Stimulated activated CD4-positive, alpha-beta T cell treated with anti-CD3 and anti-CD28 coated beads, TNF-alpha, amount 100 ng/mL, for 24 hours (primary cell): ENCODE measurements around the gene FREM3.
"Not testable (repeated sequence)": the region's sequence is repeated elsewhere in the genome, so short reads cannot be mapped to it uniquely, and the experiment has no call there.

Source experiments
- DNase-seq, 3 experiments: peaks; one replicate each; pipeline ENCODE4 v3.0.0-alpha.2; 2020; ENCODE audit warnings: low read depth in 3 of 3

The FREM3 gene

DNA sequence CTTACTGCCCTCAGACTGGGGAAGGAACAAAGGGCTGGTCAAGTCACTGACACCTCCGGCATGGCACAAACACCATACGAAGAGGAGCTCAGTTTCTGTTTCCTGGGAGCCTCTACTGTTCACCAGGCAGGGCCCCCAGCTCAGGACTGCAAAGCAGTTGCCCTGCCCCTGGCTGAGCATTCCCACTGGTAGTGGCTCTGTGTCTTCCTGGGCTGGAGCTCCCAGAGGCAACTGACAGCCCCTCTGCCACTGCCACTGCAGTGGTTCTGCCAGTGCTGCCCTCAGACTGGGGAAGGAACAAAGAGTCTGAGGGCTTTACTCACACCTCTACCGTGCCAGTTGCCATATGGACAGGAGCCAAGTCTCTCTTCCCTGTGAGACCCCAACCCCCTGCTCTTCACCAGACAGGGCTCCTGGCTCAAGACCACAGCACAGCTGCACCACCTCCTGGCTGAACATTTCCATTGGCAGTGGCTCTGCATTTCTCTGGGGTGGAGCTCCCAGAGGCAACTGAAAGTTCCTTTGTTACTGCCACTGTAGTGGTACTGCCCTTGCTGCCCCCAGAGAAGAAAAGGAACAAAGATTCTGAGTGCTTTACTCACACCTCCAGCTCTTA is 119.0 kb downstream of the FREM3 start:
- no peak for DNase-seq

DNA sequence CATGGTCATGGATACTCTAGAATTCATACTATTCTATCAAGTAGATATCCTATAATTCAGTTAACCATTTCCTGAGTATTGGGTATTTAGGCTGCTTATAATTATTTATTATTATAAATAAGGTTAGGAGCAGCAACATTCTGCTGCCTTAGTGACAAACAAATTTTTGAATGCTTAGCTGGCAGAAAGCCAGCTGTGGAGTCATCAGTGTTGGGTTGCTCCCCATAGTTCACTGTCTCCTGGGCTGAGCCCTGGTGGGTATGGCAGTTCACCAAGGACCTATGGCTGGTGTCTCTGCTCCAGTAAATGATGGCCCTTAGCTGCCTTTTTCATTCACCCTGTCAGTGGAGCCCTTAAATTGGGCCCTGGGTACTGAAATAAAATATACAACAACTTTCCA is 125.1 kb downstream of the FREM3 start:
- no peak for DNase-seq

GRCh38 chr4:143564472-143564871 is 136.0 kb downstream of the FREM3 start:
- DNase-seq, result no peak

GRCh38 chr4:143559757-143560147 is 140.7 kb downstream of the FREM3 start:
- DNase-seq, result peak in 2 of 3 experiments; percentile 11 to 33

- peak; percentile 27 to 64 (median 30) for DNase-seq
Observed at GRCh38 chr4:143558823-143559756, 141.4 kb downstream of the FREM3 start.

GRCh38 chr4:143558286-143558685 is 142.2 kb downstream of the FREM3 start:
- DNase-seq, result no peak

DNA sequence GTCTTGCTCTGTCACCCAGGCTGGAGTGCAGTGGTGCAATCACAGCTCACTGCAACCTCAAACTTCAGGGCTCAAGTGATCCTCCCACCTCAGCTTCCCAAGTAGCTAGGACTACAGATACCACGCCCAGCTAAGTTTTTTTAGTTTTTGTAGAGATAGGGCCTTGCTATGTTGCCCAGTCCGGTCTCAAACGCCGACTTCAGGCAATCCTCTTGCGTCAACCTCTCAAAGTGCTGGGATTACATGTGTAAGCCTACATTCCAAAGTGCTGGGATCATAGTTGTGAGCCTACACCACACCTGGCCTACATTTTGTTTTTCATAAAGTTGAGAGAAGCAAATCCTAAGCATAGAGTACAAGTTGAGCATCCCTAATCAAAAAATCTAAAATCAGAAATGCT is 144.8 kb downstream of the FREM3 start:
- DNase-seq, result no peak

DNA sequence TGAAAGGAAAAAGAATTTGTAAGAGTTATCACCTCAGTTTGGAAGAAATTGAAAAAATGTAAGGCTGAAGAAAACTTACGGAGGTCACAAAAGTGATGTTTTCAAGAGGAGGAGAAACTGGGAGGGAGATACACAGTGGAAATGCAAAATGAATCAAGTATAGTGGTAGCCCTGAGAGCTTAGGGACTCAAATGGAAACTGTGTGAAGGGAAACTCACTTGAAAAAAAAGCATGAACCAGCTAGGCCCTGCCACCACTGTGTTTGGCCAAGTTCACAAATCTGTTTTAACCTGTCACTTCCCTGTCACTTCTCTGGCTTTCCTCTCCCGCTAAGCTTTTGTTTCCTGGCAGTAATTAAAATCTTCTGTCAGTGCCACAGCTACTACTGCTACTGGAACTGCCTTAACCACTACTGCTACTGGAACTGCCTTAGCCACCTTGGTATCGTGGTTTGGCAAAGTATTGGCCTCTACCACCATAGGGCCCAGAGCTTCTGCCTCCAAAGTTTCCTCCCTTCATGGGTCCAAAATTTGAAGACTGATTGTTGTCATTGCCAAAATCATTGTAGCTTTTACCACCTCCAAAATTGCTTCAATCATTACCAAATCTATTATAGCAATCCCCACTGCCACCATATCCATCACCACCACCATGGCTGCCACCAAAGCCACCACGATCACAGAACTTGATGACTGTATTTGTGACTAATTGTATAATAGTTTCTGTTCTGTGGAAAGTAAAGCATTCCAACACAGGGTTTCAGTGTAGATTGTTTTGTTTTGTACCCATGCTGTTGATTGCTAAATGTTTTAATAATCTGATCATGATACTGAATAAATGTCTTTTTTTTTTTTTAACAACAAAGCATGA is 145.5 kb downstream of the FREM3 start:
- DNase-seq, result no peak

DNA sequence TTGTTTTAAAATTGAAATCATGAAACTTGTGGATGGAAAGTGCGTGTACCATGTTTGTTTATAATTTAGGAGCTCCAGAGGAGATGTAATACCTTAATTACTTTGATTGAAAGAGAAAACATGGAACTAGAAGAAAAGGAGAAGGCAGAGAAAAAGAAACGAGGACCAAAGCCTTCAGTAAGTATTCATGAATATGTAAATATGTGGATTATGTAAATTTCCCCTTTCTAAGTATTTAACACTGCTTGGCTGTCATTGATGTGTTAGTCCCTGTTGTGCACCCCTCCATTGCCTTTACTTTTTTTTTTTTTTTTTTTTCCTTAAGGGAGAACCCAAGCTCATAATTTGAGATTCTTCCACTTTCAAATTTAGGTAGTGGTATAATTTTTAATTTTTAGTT is 150.5 kb downstream of the FREM3 start:
- DNase-seq, result no peak

- DNase-seq, result no peak
Observed at GRCh38 chr4:143539670-143540023, 160.8 kb downstream of the FREM3 start.

DNA sequence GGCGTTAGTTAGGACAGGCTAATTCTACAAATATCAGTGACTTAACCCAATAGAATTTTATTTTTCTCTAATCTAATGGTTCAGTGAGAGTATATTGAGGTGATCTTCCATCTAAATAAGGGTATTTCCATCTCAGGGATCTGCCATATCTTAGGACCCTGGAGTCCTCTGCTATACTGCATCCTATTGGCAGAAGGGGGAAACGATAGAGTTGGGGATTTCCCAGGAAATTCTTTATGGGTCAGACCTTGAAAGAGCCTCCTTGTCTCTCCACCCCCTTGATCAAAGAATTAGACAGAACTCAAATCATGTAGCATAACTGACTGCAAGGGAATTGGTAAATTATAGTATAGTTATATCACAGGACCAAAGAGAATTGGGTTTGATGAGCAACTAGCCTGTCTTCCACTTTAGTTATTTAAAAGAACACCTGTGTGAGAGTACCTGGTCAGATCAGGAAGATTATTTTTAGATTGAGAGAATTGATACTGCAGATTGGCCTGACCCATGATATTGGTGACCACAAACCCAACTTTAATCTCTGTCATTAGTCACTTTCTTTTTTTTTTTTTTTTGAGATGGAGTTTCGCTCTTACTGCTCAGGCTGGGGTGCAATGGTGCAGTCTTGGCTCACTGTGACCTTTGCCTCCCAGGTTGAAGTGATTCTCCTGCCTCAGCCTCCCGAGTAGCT is 161.4 kb downstream of the FREM3 start:
- DNase-seq, result no peak

DNA sequence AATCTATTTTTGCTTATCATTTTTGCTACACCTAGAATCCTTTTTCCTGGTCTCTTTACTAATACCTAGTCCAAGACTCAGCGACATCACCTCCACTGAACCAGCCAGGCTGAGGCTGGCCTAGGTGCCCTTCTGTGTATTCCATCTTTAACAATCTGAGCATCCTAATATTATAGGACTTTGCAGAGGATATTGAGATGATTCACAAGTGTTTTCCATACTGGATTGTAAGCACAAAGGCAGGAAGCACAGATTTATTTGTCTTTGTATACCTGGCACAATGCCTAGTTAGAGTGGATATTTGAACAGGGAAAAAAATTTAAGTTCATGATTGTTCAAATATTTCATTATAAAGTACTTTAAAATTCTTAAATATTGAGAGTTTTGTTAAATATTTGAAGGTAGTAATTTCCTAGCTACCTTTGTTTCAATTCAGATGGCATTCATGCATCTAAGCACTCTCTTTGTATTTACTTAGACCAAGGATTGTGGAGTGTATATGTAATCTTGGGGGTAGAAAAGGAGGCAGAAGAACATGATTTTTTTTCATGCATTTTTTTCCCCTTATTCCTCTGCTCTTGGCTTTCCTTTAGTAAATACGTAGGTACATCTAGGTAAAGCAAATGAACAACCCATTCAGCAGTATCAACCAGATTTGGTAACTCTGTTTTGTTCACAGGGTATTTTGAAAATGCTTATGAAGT is 168.5 kb downstream of the FREM3 start:
- DNase-seq, result no peak

GRCh38 chr4:143531380-143531779 is 169.1 kb downstream of the FREM3 start:
- DNase-seq, result no peak

- DNase-seq, result not testable (repeated sequence)
Observed at GRCh38 chr4:143528046-143528445, 172.4 kb downstream of the FREM3 start.
